ENCODE data around the gene XXYLT1.

DNA sequence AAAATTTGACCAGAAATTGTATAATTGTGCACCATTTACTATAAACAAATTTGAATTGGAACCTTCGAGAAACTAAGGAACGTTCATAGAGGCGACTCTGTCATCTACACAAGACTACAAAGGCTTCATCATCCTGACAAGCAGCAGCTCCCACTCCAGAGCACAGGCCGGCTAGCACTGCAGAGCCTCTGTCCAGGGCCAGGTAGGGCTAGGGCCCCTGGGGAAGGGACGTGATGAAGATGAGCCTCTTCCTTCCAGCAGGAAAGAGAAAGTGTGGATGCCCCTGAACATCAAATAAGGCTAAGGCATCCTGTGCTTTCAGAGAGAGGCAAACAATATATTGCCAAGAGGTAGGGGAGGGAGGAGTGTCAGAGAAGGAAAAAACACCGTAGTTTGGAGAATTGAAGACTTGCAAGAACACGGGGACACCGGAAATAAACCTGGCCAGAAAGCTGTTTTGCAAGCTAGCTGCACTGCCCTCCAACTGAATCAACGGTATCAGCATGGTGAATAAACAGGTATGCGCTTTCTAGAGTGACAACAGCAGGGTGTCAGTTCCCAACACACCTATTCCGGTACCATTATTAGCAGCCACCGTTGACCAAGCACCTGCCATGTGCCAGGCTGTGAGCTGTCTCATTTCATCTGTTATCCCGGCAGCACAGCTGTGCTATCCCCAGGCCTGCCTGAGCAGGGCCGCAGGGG is 12.4 kb downstream of the XXYLT1 start:
- TF ChIP-seq YY1 (IDR thresholded peaks at IDR 0.05; ENCODE audit: low read depth, low read length) (no peak), TCF3 (IDR thresholded peaks at IDR 0.05; ENCODE audit: borderline replicate concordance, insufficient read depth, low read depth, low read length) (no peak)
